Activated CD4-positive, alpha-beta memory T cell treated with anti-CD3 and anti-CD28 coated beads for 36 hours (primary cell): Measurements from ENCODE around the gene KIFC3. TPM values are rescaled to one million over a fixed set of nuclear protein-coding genes. Genes with fewer than 3 reads are reported as not detected.
A peak's percentile ranks its signal among the peaks of the same experiment; 100 is the strongest.

ENCODE experiments used
- CTCF ChIA-PET: fragments of 350-600 bp; sonication (Branson Sonifier 250); formaldehyde crosslinking; loops from one replicate; lab custom pipeline; 2021; ENCODE audit warnings: antibody characterized with exemption, inconsistent platforms; lab: Charles Lee
- POLR2A ChIA-PET: fragments of 350-600 bp; sonication (Branson Sonifier 250); formaldehyde crosslinking; loops from one replicate; lab custom pipeline; 2021; ENCODE audit warnings: antibody characterized with exemption; lab: Charles Lee
- DNase-seq: peaks from one replicate; pipeline ENCODE4 v3.0.0-alpha.2; 2020
- H3K27ac Mint-ChIP-seq: one replicate; pipeline ENCODE4 v1.8.0; 2021; ENCODE audit warnings: mixed read lengths
- H3K27me3 Mint-ChIP-seq: one replicate; pipeline ENCODE4 v1.8.0; 2021; ENCODE audit warnings: mixed read lengths
- H3K36me3 Mint-ChIP-seq: one replicate; pipeline ENCODE4 v1.8.0; 2021; ENCODE audit warnings: mixed read lengths
- H3K4me1 Mint-ChIP-seq: one replicate; pipeline ENCODE4 v1.8.0; 2021; ENCODE audit warnings: low read depth, mixed read lengths
- H3K4me3 Mint-ChIP-seq: one replicate; pipeline ENCODE4 v1.8.0; 2021; ENCODE audit warnings: mild to moderate bottlenecking, mixed read lengths
- H3K9me3 Mint-ChIP-seq: one replicate; pipeline ENCODE4 v1.8.0; 2021; ENCODE audit warnings: mixed read lengths
- intact Hi-C: fragments of 100-400 bp; cut with micrococcal nuclease; formaldehyde crosslinking; loops from one replicate; pipeline ENCODE4 v1.15.1; 2023
- total RNA-seq, 2 experiments: library from RNA; stranded (reverse); gene quantifications; one replicate each; pipeline ENCODE4 v1.2.3, GENCODE V29; 2021

The KIFC3 gene
- total RNA-seq, 2 experiments from 2014 or later, result 0.83 to 1.3 TPM

- Mint-ChIP-seq H3K4me3 (peak overlapping the region; percentile 28), H3K27ac (peak overlapping the region; percentile 53), H3K36me3 (no peaks in the 10 kb centered on the region), H3K27me3 (peaks cover 8% of the 10 kb centered on the region), H3K4me1 (peaks cover 25% of the 10 kb centered on the region), H3K9me3 (no peaks in the 10 kb centered on the region)
- no peak for DNase-seq
- POLR2A ChIA-PET, result interaction anchor here (0.9 to 1.4 kb wide), 3 partner anchors 7 to 12 kb away, joined by 3 to 4 read pairs (median 3); partner anchors contain the start of gene KIFC3
- CTCF ChIA-PET, result interaction anchor here (0.6 to 1.2 kb wide), 5 partner anchors 15 to 1672 kb away, joined by 3 to 5 read pairs (median 3); no protein-coding TSS in a partner anchor
- intact Hi-C loops, result loop anchor here (1.0 to 5.0 kb wide), 3 partner anchors 62 to 318 kb away; partner anchors contain the start of gene CFAP20
Measured at GRCh38 chr16:57809276-57810196, 7.2 kb upstream of the KIFC3 start.

DNA sequence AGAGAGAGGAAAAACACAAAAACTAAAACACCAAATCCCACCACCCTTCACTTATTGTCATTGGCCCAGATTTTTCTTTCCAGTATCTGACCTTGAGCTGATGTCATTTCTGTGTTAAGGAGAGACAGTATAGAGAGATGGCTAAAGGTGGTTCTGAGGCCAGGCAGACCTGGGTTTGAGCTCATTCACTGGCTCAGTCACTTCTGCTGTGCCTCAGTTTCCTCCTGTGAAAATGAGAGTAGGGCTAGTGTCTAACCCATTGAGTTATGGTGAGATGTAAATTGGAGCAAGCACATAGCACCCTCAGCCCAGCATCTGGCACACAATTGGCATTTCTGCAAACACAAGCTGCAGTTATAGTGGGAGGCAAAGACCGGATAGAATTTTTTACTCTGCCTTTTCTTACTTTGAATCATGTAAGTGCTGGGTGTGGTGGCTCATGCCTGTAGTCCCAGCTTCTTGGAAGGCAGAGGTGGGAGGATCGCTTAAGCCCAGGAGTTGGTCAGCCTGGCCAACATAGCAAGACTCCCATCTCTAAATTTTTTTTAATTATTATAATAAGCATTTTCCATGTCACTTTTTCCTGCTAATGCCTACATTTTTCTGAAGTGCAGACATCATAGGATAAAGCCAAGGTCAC lies 6.4 kb upstream of the KIFC3 start:
- Mint-ChIP-seq H3K27me3 (peaks cover 12% of the 10 kb centered on the region), H3K4me1 (peaks cover 25% of the 10 kb centered on the region), H3K9me3 (no peaks in the 10 kb centered on the region), H3K27ac (peak overlapping the region; percentile 28), H3K4me3 (no peak overlapping the region), H3K36me3 (no peaks in the 10 kb centered on the region)
- intact Hi-C loops, result loop anchor here (5.0 kb wide), 1 partner anchor 319 kb away; the partner anchor contains the start of gene CFAP20
- DNase-seq, result no peak
- ChIA-PET CTCF (interaction anchor here (0.6 to 1.2 kb wide), 4 partner anchors 14 to 211 kb away, joined by 3 to 4 read pairs (median 3); no protein-coding TSS in a partner anchor), POLR2A (interaction anchor here (0.9 kb wide), 1 partner anchor 8 kb away, joined by 3 read pairs; no protein-coding TSS in a partner anchor)

DNA sequence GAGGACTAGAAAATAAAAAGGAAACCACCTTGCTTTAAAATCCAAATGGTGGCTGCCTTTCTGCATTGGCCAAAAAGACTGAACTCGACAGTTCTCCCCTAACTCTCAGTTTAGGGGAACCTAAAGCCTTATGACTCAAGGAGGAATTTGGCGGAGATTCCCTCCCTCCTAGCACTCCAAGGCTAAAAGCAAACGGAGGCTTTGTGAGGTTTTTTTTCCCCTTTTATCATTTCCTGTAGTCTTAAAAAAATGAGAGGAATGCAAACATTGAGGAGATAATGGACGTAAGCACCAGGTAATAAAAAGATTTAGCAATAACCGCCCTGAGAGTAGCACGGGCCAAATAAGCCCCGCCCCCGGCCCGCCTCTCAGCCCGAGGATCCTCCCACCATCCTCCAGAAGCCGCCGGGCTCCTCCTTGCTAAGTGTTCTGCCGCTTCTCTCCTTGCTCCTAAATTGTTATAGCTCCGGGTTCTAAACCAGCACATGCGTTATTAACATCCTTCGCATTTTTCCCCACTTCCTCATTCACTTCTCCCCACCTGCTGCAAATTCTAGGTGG lies 5.8 kb upstream of the KIFC3 start:
- Mint-ChIP-seq H3K4me3 (peak overlapping the region; percentile 26), H3K27me3 (peaks cover 12% of the 10 kb centered on the region), H3K9me3 (no peaks in the 10 kb centered on the region), H3K27ac (no peak overlapping the region), H3K4me1 (peaks cover 25% of the 10 kb centered on the region), H3K36me3 (no peaks in the 10 kb centered on the region)
- intact Hi-C loops, result loop anchor here (5.0 kb wide), 1 partner anchor 319 kb away; the partner anchor contains the start of gene CFAP20
- CTCF ChIA-PET, result interaction anchor here (0.6 to 0.7 kb wide), 2 partner anchors 48 to 85 kb away, joined by 3 to 4 read pairs; no protein-coding TSS in a partner anchor
- peak; percentile 78 for DNase-seq
- POLR2A ChIA-PET, result interaction anchor here (0.9 kb wide), 1 partner anchor 9 kb away, joined by 3 read pairs; no protein-coding TSS in a partner anchor

GRCh38 chr16:57807252-57807967 lies 5.1 kb upstream of the KIFC3 start:
- intact Hi-C loops, result loop anchor here (5.0 kb wide), 1 partner anchor 320 kb away; the partner anchor contains the start of gene CFAP20
- H3K4me3 Mint-ChIP-seq, result no peak overlapping the region

GRCh38 chr16:57805176-57805575 lies 2.9 kb upstream of the KIFC3 start:
- intact Hi-C loops, result loop anchor here (5.0 kb wide), 1 partner anchor 322 kb away; the partner anchor contains the start of gene CFAP20
- ChIA-PET CTCF (no interaction called here), POLR2A (no interaction called here)
- Mint-ChIP-seq H3K27ac (no peak overlapping the region), H3K4me3 (no peak overlapping the region), H3K4me1 (peaks cover 28% of the 10 kb centered on the region), H3K9me3 (no peaks in the 10 kb centered on the region), H3K36me3 (no peaks in the 10 kb centered on the region), H3K27me3 (peaks cover 24% of the 10 kb centered on the region)
- no peak for DNase-seq

More at GRCh38 chr16:57807252-57807967, 5.1 kb upstream of the KIFC3 start:
- no peaks in the 10 kb centered on the region for H3K36me3 Mint-ChIP-seq
- no peak for DNase-seq
- H3K4me1 Mint-ChIP-seq, result peaks cover 31% of the 10 kb centered on the region
- POLR2A ChIA-PET, result interaction anchor here (0.6 to 1.5 kb wide), 3 partner anchors 9 to 805 kb away, joined by 3 read pairs; no protein-coding TSS in a partner anchor
- peaks cover 17% of the 10 kb centered on the region for H3K27me3 Mint-ChIP-seq
- H3K9me3 Mint-ChIP-seq, result no peaks in the 10 kb centered on the region
- no peak overlapping the region for H3K27ac Mint-ChIP-seq
- CTCF ChIA-PET, result interaction anchor here (0.7 to 1.3 kb wide), 2 partner anchors 13 to 85 kb away, joined by 3 read pairs; no protein-coding TSS in a partner anchor

GRCh38 chr16:57804111-57804837 lies 2.0 kb upstream of the KIFC3 start:
- H3K4me1 Mint-ChIP-seq, result peaks cover 25% of the 10 kb centered on the region
- no peaks in the 10 kb centered on the region for H3K36me3 Mint-ChIP-seq
- intact Hi-C loops, result no loop called here
- DNase-seq, result no peak
- peaks cover 25% of the 10 kb centered on the region for H3K27me3 Mint-ChIP-seq
- H3K9me3 Mint-ChIP-seq, result no peaks in the 10 kb centered on the region
- POLR2A ChIA-PET, result no interaction called here
- CTCF ChIA-PET, result interaction anchor here (0.9 kb wide), 1 partner anchor 197 kb away, joined by 3 read pairs; the partner anchor contains the start of gene USB1
- H3K4me3 Mint-ChIP-seq, result no peak overlapping the region
- H3K27ac Mint-ChIP-seq, result no peak overlapping the region

GRCh38 chr16:57803134-57803990 lies 1.1 kb upstream of the KIFC3 start:
- peaks cover 25% of the 10 kb centered on the region for H3K27me3 Mint-ChIP-seq
- CTCF ChIA-PET, result interaction anchor here (0.9 kb wide), 1 partner anchor 198 kb away, joined by 3 read pairs; the partner anchor contains the start of gene USB1
- H3K9me3 Mint-ChIP-seq, result no peaks in the 10 kb centered on the region
- intact Hi-C loops, result no loop called here
- H3K36me3 Mint-ChIP-seq, result no peaks in the 10 kb centered on the region
- no peak for DNase-seq
- peaks cover 23% of the 10 kb centered on the region for H3K4me1 Mint-ChIP-seq
- no peak overlapping the region for H3K27ac Mint-ChIP-seq
- POLR2A ChIA-PET, result no interaction called here
- peak overlapping the region; percentile 74 for H3K4me3 Mint-ChIP-seq

DNA sequence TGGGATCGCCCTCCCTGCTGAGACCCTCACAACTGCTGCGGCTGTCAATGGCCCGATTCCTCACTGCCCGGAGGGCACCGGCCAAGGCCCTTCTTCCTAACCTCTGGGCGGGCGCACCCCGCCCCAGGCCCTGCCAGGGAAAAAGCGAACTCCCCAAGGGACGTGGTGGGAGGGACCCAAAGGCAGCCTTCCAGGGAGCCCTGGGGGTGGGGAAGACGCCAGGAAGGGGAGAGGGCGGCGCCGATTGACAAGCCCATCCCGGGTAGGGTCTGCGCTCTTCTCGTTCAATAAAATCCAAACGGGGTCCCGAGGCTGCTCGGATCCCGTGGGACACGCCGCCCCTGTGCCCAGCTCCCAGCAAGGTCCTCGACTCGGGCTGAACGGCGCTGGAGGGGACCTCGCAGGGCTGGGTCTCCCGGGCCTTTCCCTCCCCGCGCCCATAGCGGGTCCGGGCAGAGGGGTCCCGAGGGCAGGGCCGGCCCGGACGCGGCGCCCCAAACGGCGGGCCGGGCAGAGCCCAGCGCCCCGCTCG lies 416 bp downstream of the KIFC3 start:
- POLR2A ChIA-PET, result interaction anchor here (0.6 to 1.3 kb wide), 2 partner anchors 9 to 63 kb away, joined by 3 to 6 read pairs; no protein-coding TSS in a partner anchor
- Mint-ChIP-seq H3K9me3 (no peaks in the 10 kb centered on the region), H3K4me3 (no peak overlapping the region), H3K4me1 (peaks cover 21% of the 10 kb centered on the region), H3K27ac (no peak overlapping the region), H3K36me3 (no peaks in the 10 kb centered on the region), H3K27me3 (peaks cover 20% of the 10 kb centered on the region)
- CTCF ChIA-PET, result interaction anchor here (1.0 to 2.2 kb wide), 2 partner anchors 9 to 15 kb away, joined by 4 to 6 read pairs; no protein-coding TSS in a partner anchor
- intact Hi-C loops, result no loop called here
- DNase-seq, result no peak

DNA sequence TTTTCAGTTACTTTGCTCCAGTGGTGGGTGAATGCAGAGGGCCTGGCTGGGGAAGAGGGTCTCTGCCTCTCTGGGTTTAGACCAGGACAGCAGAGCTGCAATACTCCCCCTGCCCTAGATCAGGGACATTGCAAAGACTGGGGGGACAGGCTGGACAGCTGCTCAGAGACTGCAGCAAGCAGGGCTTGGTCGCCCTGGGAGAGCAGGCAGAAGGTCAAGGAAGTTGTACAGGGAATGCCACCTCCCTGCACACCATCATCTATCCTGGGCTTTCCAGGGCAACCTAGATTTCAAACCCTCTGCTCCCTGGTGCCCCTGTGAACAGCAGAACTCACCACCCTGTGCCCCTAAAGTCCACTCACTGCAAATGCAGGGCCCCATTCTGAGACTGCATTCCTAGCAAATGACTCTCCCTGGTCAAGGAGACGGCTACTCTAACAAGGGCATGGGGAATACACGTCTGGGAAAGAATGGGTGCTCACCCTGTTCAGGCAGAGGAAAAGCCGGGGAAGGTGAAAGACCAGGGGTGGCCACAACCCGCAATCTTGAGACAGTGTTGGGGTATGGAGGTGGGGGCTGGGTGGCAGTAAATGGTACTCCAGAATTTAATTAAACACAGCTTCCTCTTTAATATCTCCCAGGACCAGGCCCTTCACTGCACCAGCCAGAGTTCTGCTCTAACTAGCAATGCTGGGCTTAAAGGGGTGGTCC lies 1.0 kb downstream of the KIFC3 start:
- intact Hi-C loops, result no loop called here
- peaks cover 20% of the 10 kb centered on the region for H3K27me3 Mint-ChIP-seq
- CTCF ChIA-PET, result interaction anchor here (1.1 to 2.2 kb wide), 2 partner anchors 9 to 225 kb away, joined by 3 to 4 read pairs; no protein-coding TSS in a partner anchor
- peaks cover 21% of the 10 kb centered on the region for H3K4me1 Mint-ChIP-seq
- POLR2A ChIA-PET, result interaction anchor here (0.6 to 1.3 kb wide), 2 partner anchors 9 to 64 kb away, joined by 3 to 6 read pairs; no protein-coding TSS in a partner anchor
- H3K27ac Mint-ChIP-seq, result no peak overlapping the region
- no peak overlapping the region for H3K4me3 Mint-ChIP-seq
- H3K9me3 Mint-ChIP-seq, result no peaks in the 10 kb centered on the region
- no peak for DNase-seq
- H3K36me3 Mint-ChIP-seq, result no peaks in the 10 kb centered on the region
